Esophagus squamous epithelium (tissue), 4 donors: ENCODE data around the gene CST6.

Experiments
- CTCF ChIP-seq, 6 experiments: fragments of 450-650 bp in 4 of 6; fragments of 200-600 bp in 2 of 6; sonication (generic) in 2 of 6; IDR thresholded peaks; one replicate each; pipeline ENCODE4 v1.5.1; 2016 to 2019; ENCODE audit warnings: antibody characterized with exemption in 6 of 6, mild to moderate bottlenecking in 4 of 6, moderate library complexity in 4 of 6
- POLR2A ChIP-seq, 4 donors: fragments of 450-650 bp; IDR thresholded peaks; one replicate each; pipeline ENCODE4 v1.6.1; 2017; ENCODE audit warnings: antibody characterized with exemption in 4 of 4, mild to moderate bottlenecking in 4 of 4, moderate library complexity in 3 of 4

GRCh38 chr11:66046901-66047300, 35.1 kb downstream of the CST6 start:
- no peak for TF ChIP-seq POLR2A (IDR thresholded peaks at IDR 0.05)
- no peak for TF ChIP-seq CTCF (IDR thresholded peaks at IDR 0.05)
